CD4-positive, alpha-beta T cell (primary cell): ENCODE data around the gene ATP13A3. TPM values are rescaled to one million over a fixed set of nuclear protein-coding genes. Genes with fewer than 3 reads are reported as not detected.

Experiments
- ATAC-seq: fragments of 200-7000 bp; cut with Tn5 transposase; one replicate; pipeline ENCODE4 v1.10.0; 2022; ENCODE audit warnings: mild to moderate bottlenecking; ENCODE audit not compliant: poor library complexity
- CTCF ChIA-PET: fragments of 350-600 bp; sonication (Branson Sonifier 250); formaldehyde crosslinking; loops from one replicate; lab custom pipeline; 2021; ENCODE audit warnings: antibody characterized with exemption, inconsistent platforms; lab: Charles Lee
- POLR2A ChIA-PET: fragments of 350-600 bp; sonication (Branson Sonifier 250); formaldehyde crosslinking; loops from one replicate; lab custom pipeline; 2021; ENCODE audit warnings: antibody characterized with exemption, inconsistent platforms; lab: Charles Lee
- DNase-seq, 14 experiments: peaks; one replicate each; pipeline ENCODE4 v3.0.0-alpha.2; 2013 to 2020; ENCODE audit warnings: mixed read lengths in 2 of 14
- H3K27ac ChIP-seq, 2 donors: one replicate each; pipeline versions ENCODE4 v1.5.1 to v1.7.0; 2013; ENCODE audit warnings: low read length in 2 of 2, low read depth in 1 of 2, mild to moderate bottlenecking in 1 of 2
- H3K27me3 ChIP-seq, 2 experiments: 1 replicate in 1 of 2; 2 replicates in 1 of 2; pipeline versions ENCODE4 v1.6.1 to v1.7.0; 2013; ENCODE audit warnings: low read length in 2 of 2, control low read depth in 1 of 2, mild to moderate bottlenecking in 1 of 2, moderate library complexity in 1 of 2; ENCODE audit not compliant: insufficient read depth in 2 of 2, control insufficient read depth in 1 of 2
- H3K36me3 ChIP-seq: one replicate; pipeline ENCODE4 v1.6.1; 2013; ENCODE audit warnings: low read length, control low read depth; ENCODE audit not compliant: insufficient read depth
- H3K4me1 ChIP-seq: one replicate; pipeline ENCODE4 v1.6.1; 2013; ENCODE audit warnings: low read length, control low read depth; ENCODE audit not compliant: insufficient read depth
- H3K4me3 ChIP-seq: one replicate; pipeline ENCODE4 v1.5.1; 2013; ENCODE audit warnings: mild to moderate bottlenecking, low read length, moderate library complexity
- H3K9me3 ChIP-seq, 2 experiments: 1 replicate in 1 of 2; 2 replicates in 1 of 2; pipeline versions ENCODE4 v1.6.1 to v1.7.0; 2013; ENCODE audit warnings: low read length in 2 of 2, mild to moderate bottlenecking in 2 of 2, control low read depth in 1 of 2, moderate library complexity in 1 of 2; ENCODE audit not compliant: control insufficient read depth in 1 of 2, insufficient read depth in 1 of 2
- H3K27ac Mint-ChIP-seq: one replicate; pipeline ENCODE4 v1.8.0; 2020; ENCODE audit warnings: mixed read lengths
- H3K27me3 Mint-ChIP-seq: one replicate; pipeline ENCODE4 v1.8.0; 2021; ENCODE audit warnings: mixed read lengths
- H3K36me3 Mint-ChIP-seq: one replicate; pipeline ENCODE4 v1.8.0; 2021; ENCODE audit warnings: low read depth, mixed read lengths
- H3K4me1 Mint-ChIP-seq: one replicate; pipeline ENCODE4 v1.8.0; 2021; ENCODE audit warnings: low read depth, mixed read lengths
- H3K4me3 Mint-ChIP-seq: one replicate; pipeline ENCODE4 v1.8.0; 2020; ENCODE audit warnings: mild to moderate bottlenecking, mixed read lengths
- H3K9me3 Mint-ChIP-seq: one replicate; pipeline ENCODE4 v1.8.0; 2020; ENCODE audit warnings: mixed read lengths
- CTCF ChIP-seq: fragments of 200-600 bp; IDR thresholded peaks from one replicate; pipeline ENCODE4 v1.8.0; 2022; ENCODE audit warnings: antibody characterized with exemption, mild to moderate bottlenecking
- intact Hi-C, 2 experiments: fragments of 100-400 bp; cut with DNase I in 1 of 2; cut with micrococcal nuclease in 1 of 2; formaldehyde crosslinking; loops; one replicate each; pipeline versions ENCODE4 v1.15.1 to v1.9.0; 2023 to 2025; cut with DNase I, micrococcal nuclease
- total RNA-seq, 174 experiments: library from RNA in 2 of 174; stranded (reverse) in 2 of 174; gene quantifications; one replicate each; pipeline ENCODE4 v1.2.3 and lab custom pipeline; 2021 to 2026

ATP13A3 gene
- total RNA-seq, 2 experiments from 2014 or later, result 46.5 to 52.7 TPM

DNA sequence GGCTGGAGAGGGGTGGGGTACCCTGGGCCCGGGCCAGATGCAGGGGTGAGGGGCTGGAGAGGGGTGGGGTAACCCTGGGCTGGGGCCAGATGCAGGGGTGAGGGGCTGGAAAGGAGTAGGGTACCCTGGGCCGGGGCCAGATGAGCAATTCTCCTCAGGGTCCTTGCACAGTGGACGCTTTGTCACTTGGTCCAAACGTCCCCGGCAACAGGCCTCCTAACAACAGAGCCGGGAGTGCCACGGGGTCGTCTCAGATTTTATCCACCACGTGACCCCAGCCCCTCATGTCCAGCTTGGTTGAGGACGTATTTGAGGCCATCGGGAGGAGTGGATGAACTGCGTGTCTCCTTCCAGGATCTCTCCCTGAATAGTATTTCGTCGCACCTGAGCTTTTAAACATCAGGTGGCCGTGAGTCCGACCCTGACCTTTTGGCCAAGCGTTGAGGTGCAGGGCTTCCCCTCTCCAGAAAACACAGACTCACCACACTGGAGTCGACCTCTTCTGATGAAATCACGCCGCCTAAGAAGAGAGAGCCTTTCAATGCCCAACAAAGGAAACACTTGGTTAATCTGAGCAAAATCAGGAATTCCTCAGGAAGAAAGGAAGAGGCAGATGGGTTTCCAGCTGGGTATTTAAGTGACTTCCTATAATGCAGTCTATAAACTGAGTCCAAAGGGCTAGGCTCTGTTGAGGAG lies 104.5 kb downstream of the ATP13A3 start:
- Histone ChIP-seq H3K4me3 (no peak overlapping the region), H3K4me1 (no peaks in the 10 kb centered on the region), H3K27me3 (peaks cover 0 to 2% of the 10 kb centered on the region in 2 experiments), H3K9me3 (peaks cover 0 to 3% of the 10 kb centered on the region in 2 experiments), H3K36me3 (no peaks in the 10 kb centered on the region), H3K27ac (no peak overlapping the region)
- Mint-ChIP-seq H3K9me3 (no peaks in the 10 kb centered on the region), H3K27ac (no peak overlapping the region), H3K36me3 (no peaks in the 10 kb centered on the region), H3K4me1 (no peaks in the 10 kb centered on the region), H3K4me3 (no peak overlapping the region), H3K27me3 (peaks cover 6% of the 10 kb centered on the region)
- DNase-seq, result peak in 1 of 14 experiments; percentile 11
- ChIA-PET POLR2A (interaction anchor here (1.1 kb wide), 1 partner anchor 15 kb away, joined by 3 read pairs; no protein-coding TSS in a partner anchor), CTCF (no interaction called here)
- no peak for TF ChIP-seq CTCF
- ATAC-seq, result no peak
- intact Hi-C loops, result no loop called here

GRCh38 chr3:194381460-194381875 lies 105.3 kb downstream of the ATP13A3 start:
- Histone ChIP-seq H3K4me3 (no peak overlapping the region), H3K9me3 (peaks cover 0 to 3% of the 10 kb centered on the region in 2 experiments), H3K4me1 (no peaks in the 10 kb centered on the region), H3K36me3 (no peaks in the 10 kb centered on the region), H3K27me3 (peaks cover 0 to 2% of the 10 kb centered on the region in 2 experiments), H3K27ac (no peak overlapping the region)
- POLR2A ChIA-PET, result interaction anchor here (0.8 kb wide), 1 partner anchor 16 kb away, joined by 6 read pairs; no protein-coding TSS in a partner anchor
- no peak for TF ChIP-seq CTCF
- no peak for ATAC-seq
- no peak overlapping the region for H3K4me3 Mint-ChIP-seq
- no peaks in the 10 kb centered on the region for H3K9me3 Mint-ChIP-seq
- H3K4me1 Mint-ChIP-seq, result no peaks in the 10 kb centered on the region
- peak in 1 of 14 experiments; percentile 25 for DNase-seq
- intact Hi-C loops, result no loop called here
- CTCF ChIA-PET, result no interaction called here
- no peak overlapping the region for H3K27ac Mint-ChIP-seq
- peaks cover 6% of the 10 kb centered on the region for H3K27me3 Mint-ChIP-seq
- no peaks in the 10 kb centered on the region for H3K36me3 Mint-ChIP-seq

DNA sequence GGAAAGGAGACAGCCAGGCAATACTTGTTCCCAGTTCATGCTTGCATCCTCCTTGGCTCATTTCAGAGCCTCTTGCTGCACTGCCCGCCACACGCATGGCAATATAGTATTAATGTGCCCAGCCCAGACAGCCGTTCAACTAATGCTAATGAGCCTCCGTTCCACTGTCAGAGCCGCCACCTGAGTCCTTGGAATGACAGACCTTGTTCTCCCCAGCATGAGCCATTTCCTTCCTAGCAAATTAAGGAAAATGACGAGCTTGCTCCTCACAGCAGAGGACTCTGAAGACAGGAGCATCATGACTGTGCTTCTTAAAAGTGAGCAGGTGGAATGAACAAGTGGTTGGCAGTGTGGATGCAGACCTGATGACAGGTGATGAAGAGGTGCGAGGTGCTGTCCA lies 106.5 kb downstream of the ATP13A3 start:
- Mint-ChIP-seq H3K27me3 (peaks cover 6% of the 10 kb centered on the region), H3K4me3 (no peak overlapping the region), H3K36me3 (no peaks in the 10 kb centered on the region), H3K9me3 (no peaks in the 10 kb centered on the region), H3K27ac (no peak overlapping the region), H3K4me1 (no peaks in the 10 kb centered on the region)
- Histone ChIP-seq H3K4me3 (no peak overlapping the region), H3K9me3 (peaks cover 0 to 3% of the 10 kb centered on the region in 2 experiments), H3K27ac (no peak overlapping the region), H3K27me3 (peaks cover 0 to 2% of the 10 kb centered on the region in 2 experiments), H3K36me3 (no peaks in the 10 kb centered on the region), H3K4me1 (no peaks in the 10 kb centered on the region)
- ChIA-PET POLR2A (no interaction called here), CTCF (no interaction called here)
- TF ChIP-seq CTCF, result no peak
- DNase-seq, result no peak
- intact Hi-C loops, result no loop called here
- ATAC-seq, result no peak
